Endothelial cell of umbilical vein (primary cell): ENCODE results near the gene ERBB2. TPM values are rescaled to one million over a fixed set of nuclear protein-coding genes. Genes with fewer than 3 reads are reported as not detected.
A peak's percentile ranks its signal among the peaks of the same experiment; 100 is the strongest.

Source experiments
- BruUV-seq: library from RNA; stranded (reverse); fragments of 400-500 nt; replicated peaks from 2 replicates; lab custom pipeline; 2021; lab: Mats Ljungman, UMichigan
- CTCF ChIA-PET: fragments of 300-600, 350-600 bp; sonication (Branson Sonifier 250); formaldehyde crosslinking; loops from one replicate; lab custom pipeline; 2021; ENCODE audit warnings: antibody characterized with exemption, inconsistent platforms; lab: Charles Lee
- POLR2A ChIA-PET: fragments of 300-600, 350-600 bp; sonication (Branson Sonifier 250); formaldehyde crosslinking; loops from one replicate; lab custom pipeline; 2021; ENCODE audit warnings: antibody characterized with exemption, inconsistent platforms; lab: Charles Lee
- DNase-seq: peaks from one replicate; pipeline ENCODE4 v3.0.0-alpha.2; 2011; ENCODE audit warnings: low read depth, low spot score
- FAIRE-seq: peaks from 2 replicates; lab custom pipeline; 2011; peaks lifted over from hg19 to GRCh38; lab: Jason Lieb, UNC
- H2AFZ ChIP-seq: 2 replicates; pipeline ENCODE4 v1.6.0; 2012; ENCODE audit warnings: low read depth, low read length, control low read depth, inconsistent platforms
- H3K27ac ChIP-seq: 2 replicates; pipeline ENCODE4 v1.5.1; 2011; ENCODE audit warnings: low read depth, mild to moderate bottlenecking, control low read depth, low read length, moderate library complexity; ENCODE audit not compliant: insufficient read depth
- H3K27me3 ChIP-seq, 2 experiments: 2 replicates each; pipeline versions ENCODE4 v1.6.0 to v1.6.1; 2011; ENCODE audit warnings: low read length in 2 of 2, mixed read lengths in 1 of 2; ENCODE audit not compliant: control insufficient read depth in 2 of 2, insufficient read depth in 2 of 2
- H3K36me3 ChIP-seq, 2 experiments: 2 replicates in 1 of 2; 3 replicates in 1 of 2; pipeline ENCODE4 v1.5.1; 2011; ENCODE audit warnings: low read length in 2 of 2, mild to moderate bottlenecking in 1 of 2, moderate library complexity in 1 of 2; ENCODE audit not compliant: control insufficient read depth in 2 of 2, insufficient read depth in 2 of 2; ENCODE audit errors: extremely low read depth in 1 of 2
- H3K4me1 ChIP-seq: 3 replicates; pipeline ENCODE4 v1.5.1; 2011; ENCODE audit warnings: mild to moderate bottlenecking, low read length; ENCODE audit not compliant: control insufficient read depth, insufficient read depth; ENCODE audit errors: extremely low read depth
- H3K4me2 ChIP-seq: 2 replicates; pipeline ENCODE4 v1.6.1; 2011; ENCODE audit warnings: low read length, control low read depth, mixed read lengths; ENCODE audit not compliant: insufficient read depth
- H3K4me3 ChIP-seq, 3 experiments: fragments of 200-600 bp in 1 of 3; sonication (generic), shearing (Covaris generic) in 1 of 3; replicated peaks in 1 of 3; 2 replicates each; pipeline ENCODE4 v1.5.1; 2011 to 2016; ENCODE audit warnings: control low read depth in 3 of 3, low read length in 3 of 3, mild to moderate bottlenecking in 2 of 3, inconsistent platforms in 1 of 3, low read depth in 1 of 3, moderate library complexity in 1 of 3; ENCODE audit not compliant: insufficient read depth in 1 of 3
- H3K79me2 ChIP-seq: 2 replicates; pipeline ENCODE4 v1.6.0; 2012; ENCODE audit warnings: low read length, inconsistent platforms; ENCODE audit not compliant: control insufficient read depth, insufficient read depth
- H3K9ac ChIP-seq: replicated peaks from 2 replicates; pipeline ENCODE3; 2011; ENCODE audit warnings: low read length, control low read depth; ENCODE audit not compliant: insufficient read depth; ENCODE audit errors: extremely low read depth
- H3K9me1 ChIP-seq: replicated peaks from 3 replicates; pipeline ENCODE4 v1.6.0; 2011; ENCODE audit warnings: mild to moderate bottlenecking, low read length; ENCODE audit not compliant: control insufficient read depth, insufficient read depth; ENCODE audit errors: extremely low read depth
- H3K9me3 ChIP-seq: replicated peaks from 2 replicates; pipeline ENCODE4 v1.5.1; 2012; ENCODE audit warnings: low read length, inconsistent platforms; ENCODE audit not compliant: control insufficient read depth, insufficient read depth
- H4K20me1 ChIP-seq: replicated peaks from 2 replicates; pipeline ENCODE3; 2011; ENCODE audit warnings: mild to moderate bottlenecking, low read length; ENCODE audit not compliant: control insufficient read depth, insufficient read depth; ENCODE audit errors: extremely low read depth
- CTCF ChIP-seq, 2 donors: IDR thresholded peaks; 1 replicate in 1 of 2; 2 replicates in 1 of 2; pipeline ENCODE4 v1.5.1; 2011; ENCODE audit warnings: low read length in 2 of 2, mild to moderate bottlenecking in 2 of 2, moderate library complexity in 2 of 2, control low read depth in 1 of 2, inconsistent platforms in 1 of 2, low read depth in 1 of 2; ENCODE audit not compliant: insufficient read depth in 1 of 2; ENCODE audit errors: extremely low read depth in 1 of 2
- EZH2 ChIP-seq: IDR thresholded peaks from 2 replicates; pipeline ENCODE4 v1.6.1; 2012; ENCODE audit warnings: borderline replicate concordance, low read depth, mild to moderate bottlenecking, moderate library complexity, low read length, inconsistent platforms; ENCODE audit not compliant: severe bottlenecking
- FOS ChIP-seq: IDR thresholded peaks from 2 replicates; pipeline ENCODE4 v1.6.1; 2011; ENCODE audit warnings: mild to moderate bottlenecking, low read length, moderate library complexity, borderline replicate concordance; ENCODE audit not compliant: insufficient read depth
- GATA2 ChIP-seq: IDR thresholded peaks from 2 replicates; pipeline ENCODE4 v1.7.0; 2011; ENCODE audit warnings: low read depth, mild to moderate bottlenecking, moderate library complexity, mixed read lengths, low read length; ENCODE audit not compliant: insufficient read length, insufficient read depth
- JUN ChIP-seq: IDR thresholded peaks from 2 replicates; pipeline ENCODE4 v1.6.1; 2011; ENCODE audit warnings: borderline replicate concordance, low read depth; ENCODE audit not compliant: insufficient read length, insufficient read depth
- MAX ChIP-seq: IDR thresholded peaks from 2 replicates; pipeline ENCODE4 v1.6.1; 2011; ENCODE audit not compliant: insufficient read depth, insufficient read length
- MYC ChIP-seq: IDR thresholded peaks from one replicate; pipeline ENCODE4 v1.6.1; 2011; ENCODE audit warnings: mild to moderate bottlenecking, low read depth, low read length
- POLR2A ChIP-seq: IDR thresholded peaks from 2 replicates; pipeline ENCODE4 v1.6.1; 2012; ENCODE audit warnings: low read depth, mild to moderate bottlenecking, control low read depth, low read length
- POLR2AphosphoS5 ChIP-seq: IDR thresholded peaks from 2 replicates; pipeline ENCODE4 v1.6.1; 2012; ENCODE audit warnings: low read depth, mild to moderate bottlenecking, control low read depth, low read length, moderate library complexity; ENCODE audit not compliant: insufficient read depth
- dilution Hi-C: fragments of 300-500 bp; cut with MboI; formaldehyde crosslinking; loops from one replicate; pipeline ENCODE4 v1.15.0; 2019; ENCODE audit warnings: low sequenced_read_pairs; ENCODE audit not compliant: extremely low pct_ligation_motif_present
- intact Hi-C: fragments of 100-400 bp; cut with micrococcal nuclease; formaldehyde crosslinking; loops from one replicate; pipeline ENCODE4 v1.10.0; 2022
- polyA plus RNA-seq, 4 experiments: library from polyadenylated mRNA; depleted of rRNA in 3 of 4; stranded (reverse) in 3 of 4; unstranded in 1 of 4; fragments of >200 nt; gene quantifications; 2 replicates each; pipeline versions ENCODE4 v1.2.1 to v1.2.3, GENCODE V29; 2011 to 2012; ENCODE audit warnings: missing spikeins in 1 of 4
- total RNA-seq: library from RNA; stranded (reverse); gene quantifications from 2 replicates; pipeline ENCODE4 v1.2.3, GENCODE V29; 2021

Gene ERBB2
- total and polyA plus RNA-seq, 2 donors (not counting 3 experiments of a cell fraction or from before 2014, with no cell fraction given): 20.6 to 32.9 TPM

GRCh38 chr17:39687546-39688474, 12.1 kb upstream of the ERBB2 start, which contains the start of gene PGAP3:
PGAP3 (minus strand) TSS chr17:39688057; CDS start chr17:39688014, 43 bp downstream.
- peaks cover 9% of the 10 kb centered on the region for H3K4me1 ChIP-seq
- no peaks in the 10 kb centered on the region for H3K79me2 ChIP-seq
- intact Hi-C loops (no loop called here), dilution Hi-C loops (no loop called here)
- FAIRE-seq (peak; percentile 81), DNase-seq (peak; percentile 94)
- TSS peak; percentile 91 for BruUV-seq
- no peaks in the 10 kb centered on the region for H4K20me1 ChIP-seq
- no peaks in the 10 kb centered on the region for H3K27me3 ChIP-seq
- H3K4me3 ChIP-seq: peak within 1 kb of the TSS; percentile 69 to 91 (median 74)
- H3K27ac ChIP-seq: peak within 1 kb of the TSS; percentile 56
- H3K9me3 ChIP-seq: no peaks in the 10 kb centered on the region
- peak within 1 kb of the TSS; percentile 84 for H2AFZ ChIP-seq
- H3K4me2 ChIP-seq: peak within 1 kb of the TSS; percentile 95
- no peaks in the 10 kb centered on the region for H3K36me3 ChIP-seq
- peak within 1 kb of the TSS; percentile 76 for H3K9ac ChIP-seq
- TF ChIP-seq POLR2AphosphoS5 (peak; percentile 84), POLR2A (peak; percentile 85), EZH2 (no peak)
- H3K9me1 ChIP-seq: no peaks in the 10 kb centered on the region
- POLR2A ChIA-PET: no interaction called here
- CTCF ChIA-PET: interaction anchor here (0.7 to 2.1 kb wide), 8 partner anchors 12 to 271 kb away, joined by 3 to 12 read pairs (median 4); partner anchors contain the start of genes ERBB2 and MIEN1

GRCh38 chr17:39688475-39688835, 11.4 kb upstream of the ERBB2 start:
- peak overlapping the region; percentile 56 for H3K27ac ChIP-seq
- no TSS peak for BruUV-seq
- H3K4me2 ChIP-seq: peak overlapping the region; percentile 95
- H3K9ac ChIP-seq: peak overlapping the region; percentile 76
- intact Hi-C loops (no loop called here), dilution Hi-C loops (no loop called here)
- peaks cover 9% of the 10 kb centered on the region for H3K4me1 ChIP-seq
- ChIA-PET POLR2A (no interaction called here), CTCF (interaction anchor here (0.7 to 2.1 kb wide), 8 partner anchors 12 to 270 kb away, joined by 3 to 12 read pairs (median 4); partner anchors contain the start of genes ERBB2 and MIEN1)
- no peaks in the 10 kb centered on the region for H3K27me3 ChIP-seq
- no peaks in the 10 kb centered on the region for H3K36me3 ChIP-seq
- H4K20me1 ChIP-seq: no peaks in the 10 kb centered on the region
- no peaks in the 10 kb centered on the region for H3K9me3 ChIP-seq
- DNase-seq (peak; percentile 16), FAIRE-seq (no peak)
- H2AFZ ChIP-seq: peak overlapping the region; percentile 84
- no peaks in the 10 kb centered on the region for H3K9me1 ChIP-seq
- no peaks in the 10 kb centered on the region for H3K79me2 ChIP-seq
- no peak for TF ChIP-seq MYC
- TF ChIP-seq MAX: no peak
- no peak for TF ChIP-seq POLR2AphosphoS5
- TF ChIP-seq POLR2A: no peak
- no peak for TF ChIP-seq JUN
- no peak for TF ChIP-seq FOS
- no peak for TF ChIP-seq CTCF (IDR thresholded peaks at IDR 0.05; ENCODE audit: extremely low read depth in 1 of 2, insufficient read depth in 1 of 2, low read depth in 1 of 2, low read length in 2 of 2)
- no peak for TF ChIP-seq GATA2
- no peak for TF ChIP-seq EZH2
- H3K4me3 ChIP-seq: peak overlapping the region; percentile 69 to 91 (median 74)
